Prostate gland (tissue), 2 donors: ENCODE measurements around the gene DENND4A.

ENCODE experiments used
- CTCF ChIP-seq, 4 experiments: fragments of 200-600 bp in 2 of 4; fragments of 450-650 bp in 2 of 4; sonication (generic) in 2 of 4; IDR thresholded peaks; 1 replicate in 3 of 4; 2 replicates in 1 of 4; pipeline ENCODE4 v1.5.1; 2016 to 2019; ENCODE audit warnings: antibody characterized with exemption in 4 of 4, mild to moderate bottlenecking in 2 of 4, moderate library complexity in 2 of 4
- POLR2AphosphoS5 ChIP-seq: sonication (generic); formaldehyde crosslinking; IDR thresholded peaks from one replicate; pipeline ENCODE4 v1.6.1; 2017; ENCODE audit warnings: antibody characterized with exemption

GRCh38 chr15:65752151-65752700 lies 39.9 kb downstream of the DENND4A start:
- TF ChIP-seq POLR2AphosphoS5, result no peak
- TF ChIP-seq CTCF (IDR thresholded peaks at IDR 0.05), result no peak
